ENCODE results near the gene RREB1. TPM values are rescaled to one million over a fixed set of nuclear protein-coding genes. Genes with fewer than 3 reads are reported as not detected.

RREB1 gene
- total RNA-seq, 1 donor from 2014 or later, result 16.6 TPM

- H3K4me3 ChIP-seq (ENCODE audit: low read depth, low read length), result no peak overlapping the region
- no peak for DNase-seq (ENCODE audit: low read depth)
- H3K27me3 ChIP-seq (ENCODE audit: control insufficient read depth, insufficient read depth, low read length), result no peaks in the 10 kb centered on the region
- peaks cover 7% of the 10 kb centered on the region for H3K36me3 ChIP-seq (ENCODE audit: control insufficient read depth, insufficient read depth, low read length)
- TF ChIP-seq CTCF (IDR thresholded peaks at IDR 0.05; ENCODE audit: insufficient read depth, low read length, severe bottlenecking), result no peak
- no peak for FAIRE-seq
Measured at GRCh38 chr6:7169296-7169721, 61.5 kb downstream of the RREB1 start.

- no peak for TF ChIP-seq CTCF (IDR thresholded peaks at IDR 0.05; ENCODE audit: insufficient read depth, low read length, severe bottlenecking)
- H3K27me3 ChIP-seq (ENCODE audit: control insufficient read depth, insufficient read depth, low read length), result no peaks in the 10 kb centered on the region
- H3K4me3 ChIP-seq (ENCODE audit: low read depth, low read length), result no peak overlapping the region
- no peak for DNase-seq (ENCODE audit: low read depth)
- peaks cover 3% of the 10 kb centered on the region for H3K36me3 ChIP-seq (ENCODE audit: control insufficient read depth, insufficient read depth, low read length)
- FAIRE-seq, result no peak
Measured at GRCh38 chr6:7170117-7170732, 62.5 kb downstream of the RREB1 start.

- DNase-seq (ENCODE audit: low read depth), result no peak
- TF ChIP-seq CTCF (IDR thresholded peaks at IDR 0.05; ENCODE audit: insufficient read depth, low read length, severe bottlenecking), result no peak
- Histone ChIP-seq H3K27me3 (ENCODE audit: control insufficient read depth, insufficient read depth, low read length) (no peaks in the 10 kb centered on the region), H3K36me3 (ENCODE audit: control insufficient read depth, insufficient read depth, low read length) (peaks cover 3% of the 10 kb centered on the region), H3K4me3 (ENCODE audit: low read depth, low read length) (no peak overlapping the region)
- peak; percentile 50 for FAIRE-seq
Measured at GRCh38 chr6:7171119-7171518, 63.4 kb downstream of the RREB1 start.

- Histone ChIP-seq H3K27me3 (ENCODE audit: control insufficient read depth, insufficient read depth, low read length) (no peaks in the 10 kb centered on the region), H3K36me3 (ENCODE audit: control insufficient read depth, insufficient read depth, low read length) (peaks cover 8% of the 10 kb centered on the region), H3K4me3 (ENCODE audit: low read depth, low read length) (no peak overlapping the region)
- DNase-seq (ENCODE audit: low read depth), result no peak
- no peak for FAIRE-seq
- no peak for TF ChIP-seq CTCF (IDR thresholded peaks at IDR 0.05; ENCODE audit: insufficient read depth, low read length, severe bottlenecking)
Measured at GRCh38 chr6:7171733-7172132, 64.0 kb downstream of the RREB1 start.

GRCh38 chr6:7172649-7173048 lies 64.9 kb downstream of the RREB1 start:
- DNase-seq (ENCODE audit: low read depth) (no peak), FAIRE-seq (no peak)
- H3K27me3 ChIP-seq (ENCODE audit: control insufficient read depth, insufficient read depth, low read length), result no peaks in the 10 kb centered on the region
- H3K36me3 ChIP-seq (ENCODE audit: control insufficient read depth, insufficient read depth, low read length), result peaks cover 8% of the 10 kb centered on the region
- no peak for TF ChIP-seq CTCF (IDR thresholded peaks at IDR 0.05; ENCODE audit: insufficient read depth, low read length, severe bottlenecking)
- H3K4me3 ChIP-seq (ENCODE audit: low read depth, low read length), result no peak overlapping the region

Measured in bronchial epithelial cell (primary cell).